ENCODE results near the gene MCUB.

Gene MCUB

DNA sequence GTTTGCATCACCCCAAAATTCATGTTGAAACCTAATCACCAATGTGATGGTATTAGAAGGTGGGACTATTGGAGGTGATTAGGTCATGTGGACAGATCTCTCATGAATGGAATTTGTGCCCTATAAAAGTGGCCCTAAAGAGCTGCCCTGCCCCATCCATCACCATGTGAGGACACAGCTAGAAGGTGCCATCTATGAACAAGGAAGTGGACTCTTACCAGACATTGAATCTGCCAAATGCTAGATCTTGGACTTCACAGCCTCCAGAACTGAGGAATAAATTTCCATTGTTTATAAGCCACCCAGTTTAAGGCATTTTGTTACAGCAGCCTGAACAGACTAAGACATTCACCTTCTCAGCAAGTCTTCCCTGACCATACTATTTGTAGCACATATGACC lies 162.3 kb downstream of the MCUB start:
- no peak for DNase-seq
- no peaks in the 10 kb centered on the region for H3K9me3 Mint-ChIP-seq
- no peak overlapping the region for H3K27ac Mint-ChIP-seq
- peaks cover 25% of the 10 kb centered on the region for H3K36me3 Mint-ChIP-seq (ENCODE audit: low read depth)
- no peak overlapping the region for H3K4me3 Mint-ChIP-seq
- H3K4me1 Mint-ChIP-seq: no peaks in the 10 kb centered on the region
- peaks cover 3% of the 10 kb centered on the region for H3K27me3 Mint-ChIP-seq (ENCODE audit: low read depth, poor library complexity)
- TF ChIP-seq, protein P1, sequence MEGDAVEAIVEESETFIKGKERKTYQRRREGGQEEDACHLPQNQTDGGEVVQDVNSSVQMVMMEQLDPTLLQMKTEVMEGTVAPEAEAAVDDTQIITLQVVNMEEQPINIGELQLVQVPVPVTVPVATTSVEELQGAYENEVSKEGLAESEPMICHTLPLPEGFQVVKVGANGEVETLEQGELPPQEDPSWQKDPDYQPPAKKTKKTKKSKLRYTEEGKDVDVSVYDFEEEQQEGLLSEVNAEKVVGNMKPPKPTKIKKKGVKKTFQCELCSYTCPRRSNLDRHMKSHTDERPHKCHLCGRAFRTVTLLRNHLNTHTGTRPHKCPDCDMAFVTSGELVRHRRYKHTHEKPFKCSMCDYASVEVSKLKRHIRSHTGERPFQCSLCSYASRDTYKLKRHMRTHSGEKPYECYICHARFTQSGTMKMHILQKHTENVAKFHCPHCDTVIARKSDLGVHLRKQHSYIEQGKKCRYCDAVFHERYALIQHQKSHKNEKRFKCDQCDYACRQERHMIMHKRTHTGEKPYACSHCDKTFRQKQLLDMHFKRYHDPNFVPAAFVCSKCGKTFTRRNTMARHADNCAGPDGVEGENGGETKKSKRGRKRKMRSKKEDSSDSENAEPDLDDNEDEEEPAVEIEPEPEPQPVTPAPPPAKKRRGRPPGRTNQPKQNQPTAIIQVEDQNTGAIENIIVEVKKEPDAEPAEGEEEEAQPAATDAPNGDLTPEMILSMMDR (IDR thresholded peaks at IDR 0.05): no peak

DNA sequence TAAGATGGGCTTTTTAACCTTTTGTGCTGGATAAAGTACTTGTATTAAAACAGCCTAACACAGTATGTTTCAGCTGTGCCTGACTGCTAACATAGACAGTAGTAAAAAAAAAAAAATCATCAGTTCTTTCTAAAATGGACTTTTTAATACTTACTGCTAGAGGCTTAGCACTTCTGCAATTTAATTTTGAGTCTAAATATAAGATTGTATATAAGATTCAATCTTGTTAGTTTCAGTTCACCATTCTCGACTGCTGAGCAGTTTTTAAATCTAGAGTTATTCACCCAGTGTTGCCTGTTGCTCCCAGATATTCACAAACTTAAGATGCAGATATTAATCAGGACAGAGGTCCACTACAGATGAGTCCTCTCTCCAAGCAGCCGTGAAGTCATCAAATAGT lies 163.1 kb downstream of the MCUB start:
- TF ChIP-seq, protein P1 (IDR thresholded peaks at IDR 0.05): no peak
- H3K4me1 Mint-ChIP-seq: peaks cover 5% of the 10 kb centered on the region
- no peak for DNase-seq
- H3K36me3 Mint-ChIP-seq (ENCODE audit: low read depth): peaks cover 22% of the 10 kb centered on the region
- H3K27me3 Mint-ChIP-seq (ENCODE audit: low read depth, poor library complexity): peaks cover 7% of the 10 kb centered on the region
- no peak overlapping the region for H3K4me3 Mint-ChIP-seq
- H3K27ac Mint-ChIP-seq: no peak overlapping the region
- no peaks in the 10 kb centered on the region for H3K9me3 Mint-ChIP-seq

DNA sequence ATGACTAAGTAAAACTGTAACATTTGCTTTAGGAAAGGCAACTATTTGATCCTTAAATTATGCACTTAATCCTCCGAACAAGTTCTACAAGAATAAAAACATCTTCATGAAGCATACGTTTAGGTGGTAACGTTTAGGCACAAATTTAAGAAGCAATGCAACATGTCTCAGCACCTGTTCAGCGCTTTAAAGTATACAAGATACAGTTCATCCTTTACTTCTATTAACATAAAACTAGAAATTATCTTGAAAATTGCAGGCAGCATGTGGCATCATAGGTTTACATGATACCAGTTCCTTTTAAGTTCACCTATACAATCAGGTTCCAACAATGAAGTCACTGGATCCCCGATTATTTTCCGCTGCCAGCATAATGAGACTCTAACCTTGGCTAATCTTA lies 168.3 kb downstream of the MCUB start:
- peak overlapping the region; percentile 94 for H3K4me3 Mint-ChIP-seq
- no peaks in the 10 kb centered on the region for H3K9me3 Mint-ChIP-seq
- TF ChIP-seq, protein P1 (IDR thresholded peaks at IDR 0.05): no peak
- no peak for DNase-seq
- peaks cover 30% of the 10 kb centered on the region for H3K27me3 Mint-ChIP-seq (ENCODE audit: low read depth, poor library complexity)
- peaks cover 18% of the 10 kb centered on the region for H3K4me1 Mint-ChIP-seq
- peaks cover 5% of the 10 kb centered on the region for H3K36me3 Mint-ChIP-seq (ENCODE audit: low read depth)
- no peak overlapping the region for H3K27ac Mint-ChIP-seq

DNA sequence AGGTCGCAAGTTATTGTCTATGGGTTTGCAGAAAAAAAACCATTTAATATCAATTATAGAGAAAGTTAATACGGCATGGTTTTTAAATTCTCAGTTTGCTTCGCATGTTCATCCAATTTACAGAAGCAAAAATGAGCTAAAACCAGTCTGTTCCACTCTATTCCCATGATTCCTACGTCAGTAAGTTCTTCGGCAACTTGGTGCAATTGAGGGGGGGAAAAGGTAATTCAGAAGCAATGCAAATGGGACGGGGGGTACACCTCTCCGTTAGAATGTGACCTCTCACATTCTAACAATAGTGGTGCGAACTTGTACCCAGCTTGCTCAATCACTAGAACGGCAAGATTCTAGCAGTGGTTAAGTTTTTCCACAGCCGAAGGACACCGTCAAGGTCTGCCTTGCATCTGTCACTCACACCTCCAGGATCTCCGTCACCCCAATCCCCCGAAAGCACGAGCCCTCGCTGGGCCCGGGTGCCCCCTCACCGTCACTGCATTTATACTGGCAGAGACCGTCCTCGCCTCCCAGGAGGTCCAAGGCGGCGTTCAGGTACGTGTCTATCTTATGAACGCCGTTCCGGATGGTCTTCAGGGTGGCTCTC lies 169.2 kb downstream of the MCUB start:
- Mint-ChIP-seq H3K27me3 (ENCODE audit: low read depth, poor library complexity) (peaks cover 30% of the 10 kb centered on the region), H3K4me3 (peak overlapping the region; percentile 94), H3K4me1 (peaks cover 18% of the 10 kb centered on the region), H3K36me3 (ENCODE audit: low read depth) (peaks cover 5% of the 10 kb centered on the region), H3K27ac (no peak overlapping the region), H3K9me3 (no peaks in the 10 kb centered on the region)
- TF ChIP-seq, protein P1 (IDR thresholded peaks at IDR 0.05): no peak
- no peak for DNase-seq

DNA sequence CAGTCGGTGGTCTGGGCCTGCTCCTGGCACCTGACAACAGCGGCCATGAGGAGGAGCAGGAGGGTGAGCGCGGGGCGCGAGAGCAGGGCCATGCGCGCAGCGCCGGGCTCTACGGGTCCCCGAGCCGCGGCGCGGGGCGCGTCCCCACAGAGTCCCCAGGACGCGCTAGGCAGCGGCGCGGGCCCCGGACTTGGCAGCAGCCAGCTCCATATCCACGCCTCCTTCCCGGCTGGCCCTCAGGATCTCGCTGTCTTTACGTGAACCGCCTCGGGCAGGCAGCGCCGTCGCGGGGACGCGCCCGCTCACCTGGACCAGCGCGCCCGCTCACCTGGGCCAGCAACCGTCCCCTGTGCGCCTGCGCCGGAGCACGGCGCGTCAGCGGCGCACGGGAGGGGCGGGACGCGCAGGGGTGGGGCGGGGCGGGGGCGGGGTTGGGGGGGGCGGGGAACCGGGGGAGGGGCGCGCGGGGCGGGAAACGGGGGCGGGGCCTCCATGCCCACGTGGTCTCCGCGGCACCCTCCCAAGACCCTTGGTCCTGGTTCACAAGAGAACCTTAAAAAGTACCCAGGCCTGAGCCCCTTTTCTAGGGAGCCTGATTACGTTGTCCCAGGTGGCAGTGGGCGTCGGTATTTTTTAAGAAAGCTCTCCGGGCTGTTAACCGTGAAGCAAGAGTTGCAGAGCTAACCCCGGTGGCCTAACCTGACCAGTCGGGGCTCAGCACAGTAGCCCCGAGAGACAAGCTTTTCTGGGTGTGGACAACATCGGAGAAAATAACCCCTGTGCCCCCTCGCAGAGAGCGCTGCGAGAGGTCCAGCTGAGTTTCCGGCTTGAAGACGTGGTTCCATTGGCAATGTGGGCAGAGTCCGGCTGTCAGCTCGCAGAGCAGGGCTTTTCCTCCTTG lies 169.9 kb downstream of the MCUB start, which contains the start of gene PLA2G12A:
Gene PLA2G12A (minus strand): TSS at position 353 of the 901 bp plus-strand sequence. CDS start 261 bp downstream, at position 92.
- Mint-ChIP-seq H3K27me3 (ENCODE audit: low read depth, poor library complexity) (peaks cover 30% of the 10 kb centered on the region), H3K36me3 (ENCODE audit: low read depth) (peaks cover 5% of the 10 kb centered on the region), H3K4me1 (peaks cover 18% of the 10 kb centered on the region), H3K4me3 (peak within 1 kb of the TSS; percentile 94), H3K27ac (no peak within 1 kb of the TSS), H3K9me3 (no peaks in the 10 kb centered on the region)
- TF ChIP-seq, protein P1 (IDR thresholded peaks at IDR 0.05): no peak
- peak; percentile 74 for DNase-seq

Data from nephron progenitor cell (in vitro differentiated cells).